ENCODE results near the gene ELMO3. TPM values are rescaled to one million over a fixed set of nuclear protein-coding genes. Genes with fewer than 3 reads are reported as not detected.

The ELMO3 gene
- total and polyA plus RNA-seq, 4 donors = 0.97 to 7.4 (median 4.6) TPM

DNA sequence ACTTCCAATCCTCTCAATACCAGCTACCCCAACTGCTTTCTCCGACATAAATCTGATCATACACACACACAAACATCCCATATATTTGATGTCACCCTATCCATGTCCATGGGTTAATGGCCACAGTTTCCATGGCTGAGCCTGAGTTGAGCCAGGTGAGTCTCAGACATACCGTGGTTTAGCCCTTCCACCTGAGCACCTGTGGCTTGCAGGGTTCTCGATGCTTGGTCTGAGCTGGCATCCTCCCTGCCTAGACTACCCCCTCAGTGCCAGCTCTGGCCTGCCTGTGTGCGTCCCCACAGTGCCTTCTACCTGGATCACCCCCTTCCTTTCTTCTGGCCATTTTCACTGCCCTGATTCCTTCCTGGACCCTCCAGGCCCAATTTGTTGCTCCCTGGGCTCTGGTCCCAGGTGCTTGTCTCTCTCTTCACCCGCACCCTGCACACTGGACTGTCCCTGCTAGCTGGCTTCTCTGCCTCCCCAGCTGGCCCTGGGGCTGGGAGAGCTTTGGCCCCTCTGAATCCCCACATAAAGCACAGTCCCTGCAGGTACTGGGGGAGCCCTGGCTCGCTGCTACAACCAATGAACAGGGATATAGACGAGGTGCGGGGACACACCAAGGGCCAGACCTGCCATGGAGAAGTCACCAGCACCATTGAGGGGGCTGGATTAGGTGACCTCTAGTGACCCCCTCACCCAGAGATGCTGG, 7.4 kb downstream of the ELMO3 start:
- Histone ChIP-seq H3K9me3 (ENCODE audit: control insufficient read depth, low read length) (no peaks in the 10 kb centered on the region), H3K4me1 (ENCODE audit: control insufficient read depth in 1 of 2, insufficient read depth in 2 of 2, low read length in 2 of 2) (no peaks in the 10 kb centered on the region), H3K27ac (ENCODE audit: low read depth in 1 of 2, low read length in 2 of 2) (no peak overlapping the region), H3K4me3 (ENCODE audit: low read length in 2 of 2) (no peak overlapping the region), H3K36me3 (ENCODE audit: control insufficient read depth in 1 of 2, insufficient read depth in 2 of 2, low read length in 1 of 2) (peaks cover 0 to 1% of the 10 kb centered on the region in 2 donors), H3K27me3 (ENCODE audit: control insufficient read depth in 1 of 2, insufficient read depth in 2 of 2, low read length in 1 of 2) (no peaks in the 10 kb centered on the region)
- no peak for ATAC-seq (ENCODE audit: low FRiP score)
- DNase-seq = no peak
- 91 to 92% methylated on average over 8 of the region's 8 CpGs for WGBS, 2 donors
- intact Hi-C loops (cut with DNase I) = no loop called here

DNA sequence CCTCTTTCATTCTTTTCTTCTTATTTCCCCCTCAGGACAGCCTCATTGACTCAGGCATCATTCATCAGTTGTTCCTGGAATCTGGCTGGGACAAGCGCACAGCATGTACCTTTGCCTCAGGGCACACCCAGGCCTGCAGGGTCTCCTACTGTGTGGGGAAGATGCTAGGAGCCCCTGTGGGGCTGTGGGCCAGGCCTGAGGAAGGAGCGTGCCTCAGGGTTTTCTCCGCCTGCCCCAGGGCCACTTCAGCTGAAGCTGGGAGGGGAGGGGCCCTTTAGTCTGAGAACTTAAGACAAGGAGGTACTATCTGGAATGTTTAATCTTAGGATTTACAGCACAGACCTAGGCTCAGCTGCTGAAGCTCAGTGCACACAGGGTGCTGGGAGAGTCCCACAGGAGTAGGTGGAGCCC, 7.9 kb downstream of the ELMO3 start:
- no peak for ATAC-seq (ENCODE audit: low FRiP score)
- H3K27me3 ChIP-seq (ENCODE audit: control insufficient read depth in 1 of 2, insufficient read depth in 2 of 2, low read length in 1 of 2) = no peaks in the 10 kb centered on the region
- H3K4me3 ChIP-seq (ENCODE audit: low read length in 2 of 2) = no peak overlapping the region
- H3K4me1 ChIP-seq (ENCODE audit: control insufficient read depth in 1 of 2, insufficient read depth in 2 of 2, low read length in 2 of 2) = no peaks in the 10 kb centered on the region
- peaks cover 0 to 1% of the 10 kb centered on the region in 2 donors for H3K36me3 ChIP-seq (ENCODE audit: control insufficient read depth in 1 of 2, insufficient read depth in 2 of 2, low read length in 1 of 2)
- DNase-seq = no peak
- H3K27ac ChIP-seq (ENCODE audit: low read depth in 1 of 2, low read length in 2 of 2) = no peak overlapping the region
- intact Hi-C loops (cut with DNase I) = no loop called here
- WGBS, 2 donors = 93% methylated on average over 3 of the region's 3 CpGs
- no peaks in the 10 kb centered on the region for H3K9me3 ChIP-seq (ENCODE audit: control insufficient read depth, low read length)

DNA sequence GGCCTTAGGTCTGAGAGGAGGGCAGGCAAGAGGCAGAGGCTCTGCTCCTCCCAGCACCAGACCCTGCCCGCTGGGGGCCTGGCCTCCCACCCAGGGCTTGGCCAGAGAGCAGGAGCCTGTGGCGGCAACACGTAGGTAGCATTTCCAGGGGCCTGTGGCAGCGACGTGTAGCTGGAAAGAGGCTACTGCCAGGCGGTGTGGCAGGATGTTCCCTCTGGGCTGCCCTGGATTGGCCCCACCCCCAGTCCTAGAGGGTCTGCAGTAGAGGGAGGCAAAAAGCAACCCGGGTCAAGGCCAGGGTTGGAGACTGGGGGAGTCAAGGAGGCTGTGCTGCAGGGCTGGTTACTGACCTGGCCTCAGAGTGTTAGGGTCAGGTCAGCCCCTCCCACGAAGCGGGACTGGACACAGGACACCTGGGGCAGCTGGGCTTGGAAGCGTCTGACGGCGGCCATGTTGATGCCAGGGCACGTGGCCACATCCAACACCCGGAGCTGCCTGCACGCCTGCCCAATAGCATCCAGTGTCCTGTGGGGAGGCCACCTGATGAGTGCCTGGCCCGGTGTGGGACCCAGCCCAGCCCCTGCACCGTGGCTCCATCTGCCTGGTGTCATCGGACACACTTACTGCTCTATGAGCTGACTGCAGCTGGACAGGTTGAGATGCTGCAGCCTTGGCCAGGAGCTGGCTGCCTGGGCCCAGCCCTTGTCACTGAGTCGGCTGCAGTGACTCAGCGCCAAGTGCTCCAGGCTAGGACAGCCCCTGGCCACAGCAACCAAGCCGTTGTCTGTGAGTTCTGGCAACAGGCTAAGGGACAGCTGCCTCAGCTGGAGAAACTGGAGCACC, 8.5 kb downstream of the ELMO3 start:
- DNase-seq (no peak), ATAC-seq (ENCODE audit: low FRiP score) (no peak)
- no peaks in the 10 kb centered on the region for H3K4me1 ChIP-seq (ENCODE audit: control insufficient read depth in 1 of 2, insufficient read depth in 2 of 2, low read length in 2 of 2)
- WGBS, 2 donors = 73 to 80% methylated on average over 21 of the region's 21 CpGs
- H3K9me3 ChIP-seq (ENCODE audit: control insufficient read depth, low read length) = no peaks in the 10 kb centered on the region
- peaks cover 0 to 1% of the 10 kb centered on the region in 2 donors for H3K36me3 ChIP-seq (ENCODE audit: control insufficient read depth in 1 of 2, insufficient read depth in 2 of 2, low read length in 1 of 2)
- intact Hi-C loops (cut with DNase I) = no loop called here
- no peaks in the 10 kb centered on the region for H3K27me3 ChIP-seq (ENCODE audit: control insufficient read depth in 1 of 2, insufficient read depth in 2 of 2, low read length in 1 of 2)
- no peak overlapping the region for H3K4me3 ChIP-seq (ENCODE audit: low read length in 2 of 2)
- H3K27ac ChIP-seq (ENCODE audit: low read depth in 1 of 2, low read length in 2 of 2) = no peak overlapping the region

DNA sequence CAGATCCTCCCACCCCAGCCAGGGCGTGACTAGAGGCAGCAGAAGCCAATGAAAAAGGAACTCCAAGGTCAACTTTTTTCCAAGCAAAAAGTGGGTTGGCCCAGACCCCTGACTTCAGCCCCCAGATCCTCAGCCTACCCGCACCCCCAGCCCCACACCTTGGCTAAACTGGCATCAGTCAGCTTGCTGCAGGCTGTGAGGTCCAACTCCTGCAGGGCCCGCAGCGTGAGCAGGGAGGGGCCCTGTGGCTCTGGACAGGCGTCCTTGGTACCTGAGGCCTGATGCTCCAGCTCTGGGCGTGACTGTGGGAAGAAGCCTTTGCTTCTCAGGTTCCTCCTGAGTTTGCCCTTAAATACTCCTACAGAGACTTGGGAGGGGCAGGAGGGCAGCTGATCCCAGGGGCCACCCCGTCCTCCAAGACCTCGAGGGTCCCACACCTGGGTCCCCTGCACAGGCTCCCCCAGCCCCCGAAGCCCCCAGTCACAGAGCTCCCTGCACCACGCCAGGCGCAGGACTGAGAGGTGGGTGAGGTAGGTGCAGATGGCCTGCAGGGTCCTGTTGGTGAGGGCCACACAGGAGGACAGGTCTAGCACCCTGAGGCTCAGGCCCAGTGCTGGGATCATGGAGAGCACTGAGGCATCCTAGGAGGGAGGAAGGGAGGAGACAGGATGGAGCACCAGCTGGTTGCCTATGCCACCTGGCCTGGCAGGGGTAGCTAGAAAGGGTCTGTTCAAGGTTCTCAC, 9.4 kb downstream of the ELMO3 start:
- no peak overlapping the region for H3K27ac ChIP-seq (ENCODE audit: low read depth in 1 of 2, low read length in 2 of 2)
- peaks cover 0 to 1% of the 10 kb centered on the region in 2 donors for H3K36me3 ChIP-seq (ENCODE audit: control insufficient read depth in 1 of 2, insufficient read depth in 2 of 2, low read length in 1 of 2)
- H3K4me3 ChIP-seq (ENCODE audit: low read length in 2 of 2) = no peak overlapping the region
- 90 to 91% methylated on average over 11 of the region's 11 CpGs for WGBS, 2 donors
- H3K27me3 ChIP-seq (ENCODE audit: control insufficient read depth in 1 of 2, insufficient read depth in 2 of 2, low read length in 1 of 2) = no peaks in the 10 kb centered on the region
- DNase-seq (no peak), ATAC-seq (ENCODE audit: low FRiP score) (no peak)
- no peaks in the 10 kb centered on the region for H3K9me3 ChIP-seq (ENCODE audit: control insufficient read depth, low read length)
- H3K4me1 ChIP-seq (ENCODE audit: control insufficient read depth in 1 of 2, insufficient read depth in 2 of 2, low read length in 2 of 2) = no peaks in the 10 kb centered on the region
- intact Hi-C loops (cut with DNase I) = no loop called here

DNA sequence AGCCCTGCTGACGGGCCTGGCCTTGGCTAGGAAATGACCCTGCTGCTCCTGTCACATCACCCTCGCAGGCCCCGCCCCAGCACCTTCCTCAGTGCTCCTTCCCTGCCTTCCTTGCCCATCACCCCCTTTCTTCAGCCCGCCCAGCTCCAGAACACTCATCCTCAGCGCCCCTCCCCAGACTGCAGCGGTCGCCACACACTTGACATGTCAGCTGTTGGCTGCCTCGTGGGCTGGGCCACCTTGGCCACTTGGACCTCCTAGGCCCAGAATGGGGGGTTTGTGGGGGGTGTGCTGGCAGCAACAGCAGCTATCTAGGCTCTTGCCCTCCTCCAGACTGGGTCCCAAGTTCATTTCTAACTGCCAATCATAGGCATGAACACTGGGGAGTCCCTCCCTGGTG, 10.6 kb downstream of the ELMO3 start:
- 83 to 88% methylated on average over 6 to 8 of the region's 8 CpGs for WGBS, 2 donors
- H3K27ac ChIP-seq (ENCODE audit: low read depth in 1 of 2, low read length in 2 of 2) = no peak overlapping the region

DNA sequence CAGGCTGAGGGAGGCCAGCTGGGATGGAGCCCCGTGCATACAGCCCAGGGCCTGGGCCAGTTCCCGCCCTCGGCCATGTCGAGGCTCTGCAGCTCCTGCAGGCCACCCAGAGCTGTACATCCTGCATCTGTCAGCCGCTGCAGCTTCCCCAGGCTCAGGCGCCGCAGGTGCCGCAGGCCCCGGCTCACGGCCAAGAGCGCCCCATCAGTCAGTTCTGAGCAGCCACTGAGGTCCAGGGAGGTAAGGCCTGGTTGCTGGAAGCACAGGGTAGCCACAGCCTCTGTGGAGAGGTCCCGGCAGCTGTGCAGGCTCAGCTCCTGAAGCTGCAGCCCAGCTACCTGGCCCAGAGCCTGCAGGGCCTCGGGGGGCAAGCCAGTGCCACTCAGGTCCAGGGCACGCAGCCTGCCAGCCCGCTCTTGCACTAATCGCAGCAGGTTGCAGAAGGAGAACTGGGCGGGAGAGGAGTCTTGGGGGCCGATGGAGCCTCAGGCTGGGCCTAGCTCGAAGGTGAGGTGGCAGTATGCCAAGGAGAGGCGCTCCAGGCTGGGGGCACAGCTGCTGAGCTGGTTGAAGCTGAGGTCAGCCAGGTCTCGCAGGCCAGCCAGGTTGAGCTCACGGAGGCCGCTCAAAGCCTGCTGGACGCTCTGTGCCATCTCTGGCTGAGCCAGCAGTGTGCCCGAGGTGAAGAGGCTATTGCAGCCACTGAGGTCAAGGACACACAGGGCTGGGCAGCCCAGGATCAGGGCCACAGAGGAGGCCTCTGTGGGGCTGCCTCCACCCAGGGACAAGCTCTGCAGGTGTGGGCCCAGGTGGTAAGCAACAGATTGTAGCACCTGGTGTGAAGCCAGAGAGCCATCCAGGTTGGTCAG, 11.4 kb downstream of the ELMO3 start:
- no peaks in the 10 kb centered on the region for H3K9me3 ChIP-seq (ENCODE audit: control insufficient read depth, low read length)
- no peak for DNase-seq
- intact Hi-C loops (cut with DNase I) = no loop called here
- H3K4me3 ChIP-seq (ENCODE audit: low read length in 2 of 2) = no peak overlapping the region
- no peak for ATAC-seq (ENCODE audit: low FRiP score)
- no peaks in the 10 kb centered on the region for H3K36me3 ChIP-seq (ENCODE audit: control insufficient read depth in 1 of 2, insufficient read depth in 2 of 2, low read length in 1 of 2)
- H3K4me1 ChIP-seq (ENCODE audit: control insufficient read depth in 1 of 2, insufficient read depth in 2 of 2, low read length in 2 of 2) = no peaks in the 10 kb centered on the region
- WGBS, 2 donors = 88 to 89% methylated on average over 25 of the region's 25 CpGs
- no peak overlapping the region for H3K27ac ChIP-seq (ENCODE audit: low read depth in 1 of 2, low read length in 2 of 2)
- no peaks in the 10 kb centered on the region for H3K27me3 ChIP-seq (ENCODE audit: control insufficient read depth in 1 of 2, insufficient read depth in 2 of 2, low read length in 1 of 2)

More for the DNA sequence above, 10.6 kb downstream of the ELMO3 start:
- Histone ChIP-seq H3K4me3 (ENCODE audit: low read length in 2 of 2) (no peak overlapping the region), H3K36me3 (ENCODE audit: control insufficient read depth in 1 of 2, insufficient read depth in 2 of 2, low read length in 1 of 2) (no peaks in the 10 kb centered on the region), H3K4me1 (ENCODE audit: control insufficient read depth in 1 of 2, insufficient read depth in 2 of 2, low read length in 2 of 2) (no peaks in the 10 kb centered on the region), H3K9me3 (ENCODE audit: control insufficient read depth, low read length) (no peaks in the 10 kb centered on the region), H3K27me3 (ENCODE audit: control insufficient read depth in 1 of 2, insufficient read depth in 2 of 2, low read length in 1 of 2) (no peaks in the 10 kb centered on the region)
- DNase-seq (no peak), ATAC-seq (ENCODE audit: low FRiP score) (no peak)
- intact Hi-C loops (cut with DNase I) = no loop called here

DNA sequence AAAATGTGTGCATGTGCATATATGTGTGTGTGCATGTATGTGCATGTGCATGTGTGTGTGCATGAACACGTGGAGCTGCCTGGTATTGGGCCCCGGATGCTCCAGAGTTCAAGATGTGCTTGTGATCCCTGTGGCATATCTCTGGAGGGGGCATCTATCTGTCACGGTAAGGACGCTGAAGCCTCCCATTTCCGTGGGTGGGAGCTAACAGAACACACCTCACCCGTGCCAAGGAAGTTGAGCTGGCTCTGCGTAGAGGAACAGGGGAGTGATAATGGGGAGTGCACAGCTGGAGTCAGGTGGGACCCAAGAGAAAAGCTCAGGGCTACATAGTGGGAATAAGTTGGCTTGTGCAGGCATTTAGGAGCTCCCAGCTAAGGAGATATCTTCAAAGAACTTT, 12.7 kb downstream of the ELMO3 start:
- no peak for ATAC-seq (ENCODE audit: low FRiP score)

DNA sequence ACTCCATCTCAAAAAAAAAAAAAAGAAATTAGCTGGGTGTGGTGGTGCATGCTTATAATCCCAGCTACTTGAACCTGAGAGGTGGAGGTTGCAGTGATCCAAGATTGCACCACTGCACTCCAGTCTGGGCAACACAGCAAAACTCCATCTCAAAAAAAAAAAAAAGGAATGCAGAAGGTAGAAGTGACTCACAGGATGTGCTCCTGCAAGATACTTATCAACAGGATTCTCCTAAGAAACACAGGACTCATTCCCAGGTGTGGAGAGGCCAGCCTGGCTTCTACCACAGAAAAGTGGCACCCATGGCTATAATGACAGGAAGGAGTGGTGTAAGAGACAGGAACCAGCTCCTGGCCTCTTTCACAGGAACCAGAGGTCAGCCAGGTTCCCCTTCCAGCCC, 13.8 kb downstream of the ELMO3 start:
- Histone ChIP-seq H3K36me3 (ENCODE audit: control insufficient read depth in 1 of 2, insufficient read depth in 2 of 2, low read length in 1 of 2) (no peaks in the 10 kb centered on the region), H3K27me3 (ENCODE audit: control insufficient read depth in 1 of 2, insufficient read depth in 2 of 2, low read length in 1 of 2) (no peaks in the 10 kb centered on the region), H3K27ac (ENCODE audit: low read depth in 1 of 2, low read length in 2 of 2) (no peak overlapping the region), H3K4me3 (ENCODE audit: low read length in 2 of 2) (no peak overlapping the region), H3K4me1 (ENCODE audit: control insufficient read depth in 1 of 2, insufficient read depth in 2 of 2, low read length in 2 of 2) (no peaks in the 10 kb centered on the region), H3K9me3 (ENCODE audit: control insufficient read depth, low read length) (no peaks in the 10 kb centered on the region)
- ATAC-seq (ENCODE audit: low FRiP score) = no peak
- DNase-seq = no peak
- intact Hi-C loops (cut with DNase I) = no loop called here

More for the DNA sequence above, 12.7 kb downstream of the ELMO3 start:
- Histone ChIP-seq H3K27me3 (ENCODE audit: control insufficient read depth in 1 of 2, insufficient read depth in 2 of 2, low read length in 1 of 2) (no peaks in the 10 kb centered on the region), H3K27ac (ENCODE audit: low read depth in 1 of 2, low read length in 2 of 2) (no peak overlapping the region), H3K4me1 (ENCODE audit: control insufficient read depth in 1 of 2, insufficient read depth in 2 of 2, low read length in 2 of 2) (no peaks in the 10 kb centered on the region), H3K9me3 (ENCODE audit: control insufficient read depth, low read length) (no peaks in the 10 kb centered on the region), H3K36me3 (ENCODE audit: control insufficient read depth in 1 of 2, insufficient read depth in 2 of 2, low read length in 1 of 2) (no peaks in the 10 kb centered on the region), H3K4me3 (ENCODE audit: low read length in 2 of 2) (no peak overlapping the region)
- intact Hi-C loops (cut with DNase I) = no loop called here
- WGBS, 2 donors = 77% methylated on average over 7 of the region's 7 CpGs
- DNase-seq = no peak
